NCI-H524 (cell line): Measurements from ENCODE around the gene SLC35F4.

Experiments
- DNase-seq, 2 experiments: peaks; one replicate each; lab custom pipeline; 2025; lab: John Stamatoyannopoulos, UW

SLC35F4 gene

DNA sequence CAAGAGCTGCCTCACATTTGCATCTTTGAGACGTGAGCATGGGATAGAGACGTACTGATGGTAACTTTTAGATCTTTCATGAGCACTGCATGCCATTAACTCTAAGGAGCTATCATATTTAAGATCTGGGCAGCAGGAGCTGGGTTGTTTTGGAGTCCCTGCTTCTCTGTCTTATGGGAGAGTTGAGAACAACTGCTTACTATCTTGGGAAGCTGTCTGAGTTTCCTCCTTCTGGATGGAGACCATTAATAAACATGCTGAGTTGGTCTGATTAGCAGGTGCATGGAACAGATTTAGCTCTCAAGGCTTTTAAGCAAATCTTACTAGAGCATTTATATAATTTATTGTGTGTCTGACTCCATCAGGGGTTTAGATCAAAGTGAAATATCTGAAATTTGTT lies 252.9 kb downstream of the SLC35F4 start:
- DNase-seq: no peak

DNA sequence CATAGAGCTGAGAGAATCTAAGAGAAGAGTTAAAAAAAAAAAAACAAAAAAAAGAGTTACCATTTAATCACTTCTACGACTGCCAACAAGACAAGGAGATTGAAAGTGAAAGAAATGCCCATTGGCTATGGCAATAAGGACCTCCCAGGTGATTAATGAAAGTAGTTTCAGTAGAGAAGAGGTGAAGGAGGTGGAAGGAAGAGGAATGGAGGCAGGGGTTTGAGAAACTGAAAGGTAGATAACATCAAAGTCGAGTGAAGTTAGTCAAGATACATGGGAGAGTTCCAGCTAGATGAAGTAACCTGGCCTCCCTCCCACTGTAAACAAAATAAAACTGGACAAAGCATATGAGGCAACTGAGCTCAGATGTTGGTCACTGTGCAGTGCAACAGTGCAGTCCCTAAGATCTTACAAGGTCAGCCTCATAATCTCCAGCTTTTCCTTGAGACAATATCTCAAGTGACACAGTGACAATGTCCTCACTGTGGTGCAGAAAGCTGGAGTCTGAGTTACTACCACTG lies 254.3 kb downstream of the SLC35F4 start:
- no peak for DNase-seq

DNA sequence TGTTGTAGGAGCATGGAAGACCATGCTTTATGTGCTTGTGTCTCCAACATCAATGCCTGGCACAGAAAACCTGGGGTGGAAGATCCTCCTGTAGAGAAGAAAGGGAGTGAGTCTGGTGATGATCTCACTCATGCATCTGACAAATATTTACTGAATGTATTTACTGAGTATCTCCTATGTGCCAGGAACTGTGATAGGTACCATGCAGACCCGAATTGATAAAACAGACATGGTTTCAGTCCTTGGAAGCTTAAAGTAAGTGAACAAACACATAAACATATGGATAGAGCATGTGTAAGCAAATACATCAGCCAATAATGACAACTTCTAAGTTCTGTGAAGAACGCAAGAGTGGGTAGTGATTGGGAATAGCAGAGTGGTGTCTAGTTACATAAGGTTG lies 255.3 kb downstream of the SLC35F4 start:
- DNase-seq: peak in 1 of 2 experiments; percentile 69

DNA sequence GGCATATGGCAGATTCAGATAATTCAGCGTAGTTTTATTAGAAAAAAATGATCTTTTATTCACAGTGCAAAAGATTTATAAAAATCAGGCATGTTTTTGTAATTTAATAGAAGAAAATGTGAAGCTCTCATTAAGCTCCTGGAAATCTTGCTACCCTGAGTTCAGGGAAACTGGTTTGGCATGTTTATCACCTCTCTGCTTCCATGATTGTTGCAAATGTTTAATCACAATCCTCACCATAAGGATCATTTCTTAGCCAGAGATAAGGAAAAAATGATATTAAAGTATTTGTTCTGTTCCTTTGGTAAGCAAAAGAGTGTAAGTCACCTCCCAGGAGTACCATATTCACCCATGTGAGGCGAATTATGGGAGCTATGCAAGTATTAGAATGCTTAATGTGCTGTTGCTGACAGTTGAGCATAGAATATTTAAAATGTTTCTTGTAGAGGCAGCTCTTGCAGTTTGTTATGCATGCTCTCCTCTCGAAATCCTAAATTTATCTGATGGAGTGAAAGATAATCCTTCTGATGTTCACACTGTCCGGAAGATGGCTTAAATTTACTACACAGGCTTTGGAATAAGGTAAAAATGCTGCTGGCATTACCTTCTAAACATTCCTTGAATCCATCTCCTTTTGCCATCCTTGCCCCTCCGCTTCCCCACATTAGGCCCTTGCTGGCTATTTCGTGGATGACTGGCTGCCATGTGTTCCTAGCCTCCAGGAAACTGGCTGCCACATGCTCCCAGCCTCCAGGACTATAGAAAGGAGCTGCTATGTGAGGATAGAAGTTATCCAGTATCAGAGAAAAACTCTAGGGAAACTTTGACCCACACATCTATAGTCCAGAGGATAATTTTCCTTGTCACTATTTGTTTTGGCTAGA lies 256.5 kb downstream of the SLC35F4 start:
- peak in 1 of 2 experiments; percentile 36 for DNase-seq

DNA sequence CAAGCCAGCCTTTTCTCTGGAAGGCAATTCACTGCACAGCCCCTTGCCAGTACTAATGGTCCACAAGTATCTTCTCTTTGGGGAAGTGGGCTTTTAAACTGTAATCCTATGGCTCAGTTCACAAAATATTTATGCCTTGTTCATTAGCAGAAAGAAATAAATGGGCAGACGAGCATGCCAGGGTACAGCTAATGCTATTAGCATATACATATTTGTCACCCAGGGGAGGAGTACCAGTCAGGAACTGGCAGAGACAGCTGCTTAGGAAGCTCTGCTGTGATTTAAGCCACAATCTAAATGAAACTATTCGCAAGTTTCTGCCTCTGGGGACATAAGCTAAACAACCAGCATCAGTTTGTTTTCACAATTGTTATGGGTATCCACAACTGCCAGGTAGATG lies 258.8 kb downstream of the SLC35F4 start:
- no peak for DNase-seq

DNA sequence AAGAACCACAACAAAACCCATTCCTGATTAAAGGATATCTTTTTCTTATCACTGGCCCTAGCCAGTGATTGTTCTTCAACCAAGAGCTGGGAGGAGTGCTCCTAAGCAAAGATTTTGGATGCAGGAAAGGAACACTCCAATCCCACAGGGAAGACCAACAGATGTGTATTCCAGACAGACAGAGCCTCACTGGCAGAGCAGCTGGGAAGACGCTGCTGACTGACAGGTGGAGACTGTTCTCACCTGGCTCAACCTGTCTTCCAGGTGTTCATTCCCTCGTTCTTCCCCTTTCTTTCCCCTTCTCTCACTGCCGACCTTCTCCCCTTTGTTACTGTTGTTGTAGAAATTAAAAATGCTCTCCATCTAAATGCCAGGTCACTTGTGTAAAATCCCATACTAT lies 282.5 kb downstream of the SLC35F4 start:
- DNase-seq: no peak

DNA sequence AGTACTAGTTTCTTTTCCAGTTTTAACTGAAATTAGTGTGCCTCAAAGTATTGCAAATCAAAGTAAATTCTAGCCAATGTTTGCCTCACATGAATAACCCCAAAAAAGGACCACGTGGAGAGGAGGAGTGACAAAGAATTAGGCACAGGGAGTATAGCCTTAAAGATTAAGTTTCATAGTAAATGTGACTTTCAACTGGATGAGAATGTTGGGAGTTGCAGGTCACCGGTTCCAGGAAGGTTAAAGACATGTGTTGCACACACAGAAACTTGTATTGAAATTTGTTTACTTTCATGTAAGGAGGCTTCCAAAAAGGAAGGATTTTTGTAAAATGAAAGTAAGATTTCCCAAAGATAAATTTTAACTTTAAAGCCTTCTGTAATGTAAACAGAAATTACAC lies 283.1 kb downstream of the SLC35F4 start:
- no peak for DNase-seq

DNA sequence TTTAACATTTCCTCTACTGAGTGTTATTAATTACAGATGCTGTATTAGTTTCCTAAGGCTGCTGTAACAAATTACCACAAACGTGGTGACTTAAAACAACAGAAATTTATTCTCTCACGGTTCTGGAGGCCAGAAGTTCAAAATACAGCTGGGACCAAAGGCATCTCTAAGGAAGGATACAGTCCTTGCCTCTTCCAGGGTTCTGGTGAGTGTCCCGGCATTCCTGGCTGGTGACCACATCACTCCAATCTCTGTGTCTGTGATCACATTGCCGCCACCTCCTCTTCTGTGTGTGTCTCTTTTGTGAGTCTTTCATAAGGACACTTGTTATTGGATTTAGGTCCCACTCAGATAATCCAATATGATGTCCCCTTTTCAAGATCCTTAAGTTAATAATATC lies 287.1 kb downstream of the SLC35F4 start:
- DNase-seq: peak; percentile 88 to 97

DNA sequence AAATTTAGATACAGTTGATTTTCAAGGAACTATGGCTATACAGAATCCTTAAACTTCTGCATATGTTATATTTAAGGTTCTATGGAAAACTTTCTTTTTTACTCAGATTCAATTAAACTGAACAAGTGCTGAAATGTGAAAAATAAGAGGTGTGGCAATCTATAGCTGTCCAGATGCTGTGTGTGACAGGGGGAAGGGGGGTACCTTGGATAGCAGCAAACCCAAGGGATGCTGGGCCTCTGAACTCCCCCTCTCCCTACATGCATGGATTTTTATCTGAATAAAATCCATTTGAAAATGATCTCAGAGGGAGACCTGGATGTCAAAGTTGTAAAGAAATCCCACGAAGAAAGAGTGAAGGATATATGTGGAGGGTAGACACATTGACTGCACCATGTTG lies 289.4 kb downstream of the SLC35F4 start:
- no peak for DNase-seq

DNA sequence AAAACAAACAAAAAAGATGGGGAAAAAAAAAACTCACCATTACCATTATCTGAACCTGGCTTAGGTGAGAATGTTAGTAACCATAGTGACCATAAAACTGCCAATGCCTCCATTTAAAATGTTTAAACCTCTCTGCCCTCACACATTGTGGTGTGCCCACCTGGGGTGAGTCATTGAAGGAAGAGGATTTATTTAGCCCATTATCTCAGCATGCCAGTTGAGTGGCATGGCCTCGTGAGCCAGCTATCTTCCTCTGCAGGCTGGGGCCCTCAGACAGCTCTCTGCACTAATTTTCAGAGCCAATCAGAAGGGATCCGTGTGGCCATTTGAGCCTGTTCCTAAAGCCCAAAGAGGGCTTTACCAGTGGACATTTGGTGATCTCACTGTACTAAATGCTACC lies 290.4 kb downstream of the SLC35F4 start:
- DNase-seq: no peak

DNA sequence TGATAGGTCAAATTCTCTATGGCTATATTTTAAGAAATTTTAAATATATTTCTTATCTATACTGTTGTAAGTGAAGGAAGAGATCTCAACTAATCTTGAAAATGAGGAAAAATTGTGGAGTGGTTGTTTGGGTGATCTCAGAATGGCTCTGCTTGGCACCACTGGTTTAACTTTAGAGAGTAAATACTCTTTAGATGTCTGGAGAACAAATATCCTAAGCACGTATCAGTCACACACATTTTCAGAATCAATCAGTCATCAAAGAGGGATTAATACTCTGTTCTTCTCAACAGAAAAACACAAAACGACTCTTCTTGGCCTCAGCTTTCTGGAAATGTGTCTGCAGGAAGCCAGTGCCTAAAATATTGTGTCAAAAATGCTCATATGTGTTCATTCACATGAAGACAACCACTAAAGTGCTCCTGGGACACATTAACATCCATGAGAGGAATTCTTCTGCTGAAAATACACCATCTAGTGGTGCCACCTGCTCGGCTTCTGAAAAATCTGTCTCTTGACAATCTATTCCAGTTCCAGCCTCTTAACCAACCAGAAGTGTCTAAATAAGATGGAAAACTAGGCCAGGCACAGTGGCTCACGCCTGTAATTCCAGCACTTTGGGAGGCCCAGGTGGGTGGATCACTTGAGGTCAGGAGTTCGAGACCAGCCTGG lies 291.1 kb downstream of the SLC35F4 start:
- DNase-seq: peak; percentile 8 to 32

DNA sequence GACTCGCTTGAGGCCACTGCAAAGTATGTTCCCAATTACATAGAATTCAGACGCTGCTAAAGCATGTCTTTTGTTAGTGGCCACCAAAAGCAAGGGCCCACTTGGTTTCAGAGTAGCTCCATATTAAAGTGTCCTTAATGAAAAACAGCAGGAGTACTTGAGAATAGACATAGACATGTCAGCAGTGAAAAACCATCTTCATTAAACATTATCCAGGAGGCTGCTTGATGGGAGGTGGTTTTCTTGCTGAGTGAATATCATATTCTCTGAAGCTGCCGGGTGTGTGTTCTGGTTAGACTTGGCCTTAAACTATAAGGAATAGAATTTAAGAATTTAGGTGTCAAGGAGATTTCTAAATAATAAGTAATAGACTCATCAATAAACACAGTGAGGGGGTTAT lies 292.7 kb downstream of the SLC35F4 start:
- no peak for DNase-seq

DNA sequence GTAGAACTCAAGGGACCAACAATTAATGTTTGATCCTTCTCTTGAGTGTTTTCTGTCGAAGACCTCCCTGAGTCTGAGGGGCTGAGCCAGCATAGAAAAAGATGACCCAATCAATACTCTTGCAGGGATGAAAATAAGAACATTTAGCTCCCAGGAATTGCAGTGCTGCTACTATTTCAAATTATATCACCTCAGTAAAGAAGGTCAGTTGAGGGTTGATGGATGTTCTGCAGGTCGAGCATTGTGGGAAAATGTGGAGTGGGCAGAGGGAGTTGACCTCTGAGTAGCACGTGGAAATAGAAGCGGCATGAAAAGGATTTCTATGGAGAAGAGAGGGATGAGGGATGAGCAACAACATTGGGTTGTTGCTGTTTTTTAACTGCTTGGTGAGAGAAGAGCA lies 297.3 kb downstream of the SLC35F4 start:
- no peak for DNase-seq

DNA sequence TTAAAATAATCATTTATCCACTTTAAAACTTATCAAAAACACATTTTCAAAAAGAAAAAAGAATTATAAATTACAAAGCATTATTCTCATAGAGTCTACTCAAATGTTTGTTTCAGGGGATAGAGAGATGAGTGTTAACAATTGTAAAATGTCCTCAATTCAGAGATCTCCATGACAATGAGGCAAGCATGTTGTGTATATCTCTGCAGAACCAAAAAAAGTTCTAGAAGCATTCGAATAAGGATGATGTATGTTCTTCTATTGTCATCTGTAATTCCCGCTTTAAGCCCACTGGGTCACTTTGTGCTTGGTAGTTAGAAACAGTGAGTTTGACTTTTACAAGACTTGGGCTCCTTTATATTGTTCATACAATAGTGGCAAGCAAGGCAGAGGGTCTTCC lies 298.7 kb downstream of the SLC35F4 start:
- no peak for DNase-seq

DNA sequence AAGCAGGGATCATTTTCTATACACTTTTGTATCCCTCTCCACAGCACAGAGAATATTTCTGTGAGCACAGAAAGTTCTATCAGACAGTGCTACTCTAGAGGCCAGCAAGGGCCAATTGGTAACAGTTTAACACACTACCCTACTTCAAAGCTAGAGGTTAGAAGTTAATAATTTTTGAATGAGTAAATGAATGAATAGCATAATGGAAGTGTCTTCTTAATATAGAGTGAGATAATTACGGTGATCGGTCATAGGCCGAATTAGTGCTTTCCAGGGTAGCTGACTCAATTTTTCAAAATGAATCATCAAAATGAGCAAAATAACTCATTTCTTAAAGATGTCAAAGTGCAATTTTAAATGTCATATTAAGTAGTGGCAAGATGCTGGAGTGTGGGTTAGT lies 305.2 kb downstream of the SLC35F4 start:
- DNase-seq: no peak

DNA sequence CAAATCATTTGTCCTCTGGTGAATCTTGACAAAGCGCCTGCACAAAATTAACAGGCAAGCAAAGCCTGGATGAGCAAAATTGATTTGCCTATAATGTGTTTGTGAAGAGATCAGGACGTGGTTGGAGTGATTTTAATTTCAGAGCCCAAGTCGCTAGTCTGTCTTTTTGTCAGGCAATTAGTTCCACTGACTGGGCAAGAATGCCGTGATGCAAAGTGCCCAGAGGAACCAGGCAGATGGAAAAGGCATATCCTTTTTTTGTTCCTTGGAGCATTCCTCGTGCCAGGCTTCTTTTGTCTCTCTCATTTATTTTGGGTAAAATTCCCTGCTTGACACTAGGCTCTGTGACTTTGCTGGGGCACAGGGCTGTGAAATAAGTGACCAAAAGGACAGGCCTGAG lies 306.3 kb downstream of the SLC35F4 start:
- DNase-seq: no peak

DNA sequence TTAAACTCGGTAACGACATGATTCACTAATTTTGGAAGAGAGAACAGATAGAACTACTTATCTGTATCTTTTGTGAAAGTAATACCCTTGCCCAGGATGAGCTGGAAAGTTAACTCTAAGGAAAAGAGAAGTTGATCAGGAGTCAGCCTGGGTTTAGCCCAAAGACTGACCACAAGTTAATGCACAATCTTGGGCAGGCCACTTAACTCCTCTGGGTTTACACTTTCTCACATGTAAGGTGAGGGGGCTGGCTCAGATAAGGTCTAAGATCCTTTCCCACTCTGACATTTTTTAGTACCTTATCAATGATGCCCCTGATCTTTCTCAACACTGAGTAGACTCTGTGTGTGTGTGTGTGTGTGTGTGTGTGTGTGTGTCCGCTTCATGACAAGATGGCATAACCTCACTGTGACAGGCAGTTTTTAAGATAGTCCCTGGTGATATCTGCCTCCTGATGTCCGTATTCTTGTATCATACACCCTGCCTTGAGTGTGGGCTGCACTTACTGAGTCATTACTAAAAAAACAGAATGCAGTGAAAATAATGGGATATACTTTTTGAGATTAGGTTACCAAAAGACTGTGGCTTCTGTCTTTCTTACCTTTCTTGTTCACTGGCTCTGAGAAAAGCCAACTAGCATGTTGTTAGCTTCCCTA lies 316.0 kb downstream of the SLC35F4 start:
- no peak for DNase-seq

DNA sequence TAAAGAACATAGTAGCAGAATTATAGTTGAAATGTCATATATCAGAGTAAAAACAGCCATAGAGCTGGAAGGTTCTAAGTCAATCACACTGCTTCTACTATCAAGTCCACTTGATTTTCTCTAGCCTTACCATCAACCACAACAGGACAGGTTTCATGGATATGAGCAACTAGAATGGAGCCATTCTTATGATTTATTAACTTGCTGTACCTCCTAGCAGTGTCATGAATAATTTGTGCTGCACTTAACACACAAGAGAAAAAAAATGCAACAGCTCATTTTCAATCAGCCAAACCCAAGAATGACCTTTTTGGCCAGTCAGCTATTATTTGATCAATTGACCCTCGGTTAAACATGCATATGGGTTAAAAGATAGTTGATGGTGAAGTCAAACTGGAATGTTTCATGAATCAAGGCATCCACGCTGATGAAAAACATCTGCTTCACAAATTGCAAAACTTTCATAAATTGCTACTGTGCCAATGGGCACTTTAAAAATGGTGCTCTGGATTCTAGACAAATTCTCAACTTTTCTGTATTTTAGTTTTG lies 316.8 kb downstream of the SLC35F4 start:
- no peak for DNase-seq

DNA sequence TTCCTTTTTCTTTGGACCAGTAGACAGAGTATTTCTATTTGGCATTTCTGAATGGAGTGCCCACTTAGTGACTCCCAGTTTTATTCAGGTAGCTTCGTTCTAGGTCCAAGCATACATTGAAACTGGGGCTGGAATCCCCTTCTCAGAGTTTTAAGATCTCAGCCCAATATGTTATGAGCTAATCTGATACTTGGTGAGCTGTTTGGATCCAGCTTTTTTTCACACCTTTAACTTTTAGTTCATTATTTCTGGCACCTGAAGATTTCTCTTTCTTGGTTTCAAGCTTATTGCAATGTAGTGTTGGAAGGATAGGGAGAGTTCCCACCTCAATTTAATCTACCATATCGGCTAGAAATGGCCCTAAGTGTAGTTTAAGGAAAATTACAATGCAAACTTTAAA lies 318.8 kb downstream of the SLC35F4 start:
- no peak for DNase-seq

DNA sequence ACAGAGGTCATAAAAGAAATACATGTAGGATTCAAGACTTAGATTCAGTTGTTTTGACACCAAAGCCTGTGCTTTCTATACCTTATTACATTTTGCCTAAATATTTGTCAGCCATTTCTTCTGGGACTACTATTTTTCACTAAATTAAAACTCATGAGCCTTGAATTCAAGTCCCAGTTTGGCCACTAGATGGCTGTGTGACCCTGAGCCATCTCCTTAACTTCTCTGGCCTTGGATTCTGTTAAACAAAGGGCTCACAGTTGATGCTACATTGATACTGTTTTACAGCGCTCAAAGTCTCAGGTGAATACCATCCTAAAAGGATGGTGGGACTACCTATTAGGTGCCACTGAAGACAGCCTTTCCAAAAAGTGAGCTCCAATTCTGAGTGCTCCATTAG lies 332.7 kb downstream of the SLC35F4 start:
- DNase-seq: peak; percentile 41 to 49

DNA sequence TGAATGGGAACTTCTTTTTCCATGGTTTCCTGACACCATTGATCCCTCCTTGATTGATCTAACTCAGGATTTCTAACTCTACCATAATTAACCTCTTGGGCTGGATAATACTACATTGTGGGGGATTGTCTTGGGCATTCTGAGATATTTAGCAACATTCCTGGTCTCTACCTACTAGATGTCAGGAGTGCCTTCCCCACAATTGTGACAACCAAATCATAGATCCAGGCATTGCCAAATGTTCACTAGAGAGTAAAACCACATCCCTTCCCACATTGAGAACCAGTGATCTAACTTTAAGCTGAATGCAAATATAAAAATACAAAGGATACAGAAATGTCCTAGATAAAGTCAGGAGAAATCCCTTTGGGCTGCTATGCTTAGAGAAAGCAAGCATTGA lies 335.3 kb downstream of the SLC35F4 start:
- DNase-seq: no peak

DNA sequence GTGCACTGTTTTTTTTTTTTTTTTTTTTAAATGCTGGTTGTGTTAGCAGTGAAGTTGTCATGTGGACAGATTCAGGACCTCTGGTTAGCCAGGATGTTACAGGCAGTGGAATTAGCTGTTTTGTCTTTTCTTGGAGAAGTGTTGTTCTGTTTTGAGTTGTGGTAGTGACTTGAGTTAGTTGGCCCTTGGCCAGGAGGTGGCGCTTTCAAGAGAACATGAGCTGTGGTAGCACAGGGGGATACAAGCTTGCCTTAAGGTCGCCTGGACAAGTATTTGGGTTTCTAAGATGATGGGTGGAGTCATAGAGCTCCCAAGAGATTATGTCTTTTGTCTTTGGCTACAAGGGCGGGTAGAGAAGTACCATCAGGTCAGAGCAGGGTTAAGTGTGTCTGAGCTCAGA lies 338.9 kb downstream of the SLC35F4 start:
- no peak for DNase-seq

DNA sequence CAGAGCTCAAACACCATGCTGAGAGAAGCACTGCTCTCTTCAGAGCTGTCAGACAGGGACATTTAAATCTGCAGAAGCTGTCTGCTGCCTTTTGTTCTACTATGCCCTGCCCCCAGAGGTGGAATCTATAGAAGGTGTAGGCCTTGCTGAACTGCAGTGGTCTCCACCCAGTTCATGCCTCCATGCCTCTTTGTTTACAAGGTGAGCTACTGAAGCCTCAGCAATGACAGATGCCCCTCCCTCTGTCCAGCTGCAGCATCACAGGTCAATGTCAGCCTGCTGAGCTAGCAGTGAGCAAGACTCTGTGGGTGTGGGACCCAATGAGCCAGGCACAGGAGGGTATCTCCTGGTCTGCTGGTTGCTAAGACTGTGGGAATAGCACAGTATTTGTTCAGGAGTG lies 346.8 kb downstream of the SLC35F4 start:
- no peak for DNase-seq
